Left ventricle myocardium inferior (tissue), 1 donor: ENCODE measurements around the gene WDR45. TPM values are rescaled to one million over a fixed set of nuclear protein-coding genes. Genes with fewer than 3 reads are reported as not detected.

ENCODE experiments used
- DNase-seq: peaks from one replicate; pipeline ENCODE4 v3.0.0-alpha.2; 2020
- H3K27ac ChIP-seq: fragments of 200-600 bp; replicated peaks from 2 replicates; pipeline ENCODE4 v1.8.0; 2021
- H3K27me3 ChIP-seq: fragments of 200-600 bp; 2 replicates; pipeline ENCODE4 v1.8.0; 2021; ENCODE audit warnings: low read depth
- H3K36me3 ChIP-seq: fragments of 200-600 bp; 2 replicates; pipeline ENCODE4 v1.8.0; 2021
- H3K4me1 ChIP-seq: fragments of 200-600 bp; 2 replicates; pipeline ENCODE4 v1.8.0; 2021
- H3K4me3 ChIP-seq: fragments of 200-600 bp; 2 replicates; pipeline ENCODE4 v1.8.0; 2021; ENCODE audit warnings: mild to moderate bottlenecking, moderate library complexity
- H3K9me3 ChIP-seq: fragments of 200-600 bp; replicated peaks from 2 replicates; pipeline ENCODE4 v1.8.0; 2021
- intact Hi-C: fragments of 100-400 bp; cut with micrococcal nuclease; formaldehyde crosslinking; loops from one replicate; pipeline ENCODE4 v1.11.0; 2022
- total RNA-seq: library from RNA; stranded (reverse); fragmentation: NEBNext Ultra II Directional; extraction: Animal tissue kit (Norgen Biotek cat#: 25700); gene quantifications from one replicate; pipeline ENCODE4 v1.2.1, GENCODE V29; 2021
- TF ChIP-seq, protein P1 (sequence below): fragments of 200-600 bp; IDR thresholded peaks from 2 replicates; pipeline ENCODE4 v1.8.0; 2021; ENCODE audit warnings: antibody characterized with exemption, mild to moderate bottlenecking, borderline replicate concordance
- donor health status: DM: no; HTN: yes; CAD: no; lungs with severe emphysema.

WDR45 gene
- total RNA-seq, 1 donor from 2014 or later, result 80.4 TPM

DNA sequence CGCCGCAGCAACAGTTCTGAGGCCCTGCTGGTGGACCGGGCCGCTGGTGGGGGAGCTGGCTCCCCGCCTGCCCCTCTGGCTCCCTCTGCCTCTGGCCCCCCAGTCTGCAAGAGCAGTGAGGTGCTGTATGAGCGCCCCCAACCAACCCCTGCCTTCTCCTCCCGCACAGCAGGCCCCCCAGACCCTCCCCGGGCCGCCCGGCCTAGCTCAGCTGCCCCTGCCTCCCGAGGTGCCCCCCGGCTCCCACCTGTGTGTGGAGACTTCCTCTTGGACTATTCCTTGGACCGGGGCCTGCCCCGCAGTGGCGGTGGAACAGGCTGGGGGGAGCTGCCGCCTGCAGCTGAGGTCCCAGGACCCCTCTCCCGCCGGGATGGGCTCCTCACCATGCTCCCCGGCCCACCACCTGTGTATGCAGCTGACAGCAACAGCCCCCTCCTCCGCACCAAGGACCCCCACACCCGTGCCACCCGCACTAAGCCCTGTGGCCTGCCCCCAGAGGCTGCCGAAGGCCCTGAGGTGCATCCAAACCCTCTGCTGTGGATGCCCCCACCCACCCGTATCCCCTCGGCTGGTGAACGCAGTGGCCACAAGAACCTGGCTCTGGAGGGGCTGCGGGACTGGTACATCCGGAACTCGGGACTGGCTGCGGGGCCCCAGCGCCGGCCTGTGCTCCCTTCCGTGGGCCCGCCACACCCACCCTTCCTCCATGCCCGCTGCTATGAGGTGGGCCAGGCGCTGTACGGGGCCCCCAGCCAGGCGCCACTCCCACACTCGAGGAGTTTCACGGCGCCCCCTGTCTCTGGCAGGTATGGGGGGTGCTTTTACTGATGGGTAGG is 12.2 kb downstream of the WDR45 start:
- H3K36me3 ChIP-seq, result no peaks in the 10 kb centered on the region
- no peak overlapping the region for H3K27ac ChIP-seq
- H3K4me1 ChIP-seq, result peaks cover 5% of the 10 kb centered on the region
- H3K27me3 ChIP-seq, result no peaks in the 10 kb centered on the region
- TF ChIP-seq, protein P1, sequence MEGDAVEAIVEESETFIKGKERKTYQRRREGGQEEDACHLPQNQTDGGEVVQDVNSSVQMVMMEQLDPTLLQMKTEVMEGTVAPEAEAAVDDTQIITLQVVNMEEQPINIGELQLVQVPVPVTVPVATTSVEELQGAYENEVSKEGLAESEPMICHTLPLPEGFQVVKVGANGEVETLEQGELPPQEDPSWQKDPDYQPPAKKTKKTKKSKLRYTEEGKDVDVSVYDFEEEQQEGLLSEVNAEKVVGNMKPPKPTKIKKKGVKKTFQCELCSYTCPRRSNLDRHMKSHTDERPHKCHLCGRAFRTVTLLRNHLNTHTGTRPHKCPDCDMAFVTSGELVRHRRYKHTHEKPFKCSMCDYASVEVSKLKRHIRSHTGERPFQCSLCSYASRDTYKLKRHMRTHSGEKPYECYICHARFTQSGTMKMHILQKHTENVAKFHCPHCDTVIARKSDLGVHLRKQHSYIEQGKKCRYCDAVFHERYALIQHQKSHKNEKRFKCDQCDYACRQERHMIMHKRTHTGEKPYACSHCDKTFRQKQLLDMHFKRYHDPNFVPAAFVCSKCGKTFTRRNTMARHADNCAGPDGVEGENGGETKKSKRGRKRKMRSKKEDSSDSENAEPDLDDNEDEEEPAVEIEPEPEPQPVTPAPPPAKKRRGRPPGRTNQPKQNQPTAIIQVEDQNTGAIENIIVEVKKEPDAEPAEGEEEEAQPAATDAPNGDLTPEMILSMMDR, result no peak
- H3K9me3 ChIP-seq, result no peaks in the 10 kb centered on the region
- intact Hi-C loops, result no loop called here
- no peak for DNase-seq
- no peak overlapping the region for H3K4me3 ChIP-seq

DNA sequence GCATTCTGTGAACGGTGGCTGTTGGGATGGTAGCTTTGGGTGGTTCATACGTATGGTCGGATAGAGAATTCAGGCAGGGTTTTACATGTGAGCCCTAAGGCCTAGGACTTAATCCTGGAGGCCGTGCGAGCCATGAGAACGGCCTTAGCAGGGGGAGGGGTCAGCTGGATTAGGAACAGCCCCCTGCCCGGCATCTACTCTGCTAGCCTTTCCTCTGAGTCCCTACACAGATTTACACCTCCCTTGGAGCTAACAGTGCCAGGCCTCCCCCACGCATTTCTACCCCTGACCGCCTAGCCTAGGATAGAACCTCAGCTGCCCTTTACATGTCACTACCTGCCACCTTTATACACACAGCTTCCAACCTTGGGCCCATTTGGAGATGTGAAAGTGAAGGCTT is 13.0 kb downstream of the WDR45 start:
- H3K27me3 ChIP-seq, result no peaks in the 10 kb centered on the region
- H3K36me3 ChIP-seq, result no peaks in the 10 kb centered on the region
- no peaks in the 10 kb centered on the region for H3K4me1 ChIP-seq
- TF ChIP-seq, protein P1, result no peak
- no peak for DNase-seq
- intact Hi-C loops, result no loop called here
- H3K4me3 ChIP-seq, result no peak overlapping the region
- no peak overlapping the region for H3K27ac ChIP-seq
- H3K9me3 ChIP-seq, result no peaks in the 10 kb centered on the region

DNA sequence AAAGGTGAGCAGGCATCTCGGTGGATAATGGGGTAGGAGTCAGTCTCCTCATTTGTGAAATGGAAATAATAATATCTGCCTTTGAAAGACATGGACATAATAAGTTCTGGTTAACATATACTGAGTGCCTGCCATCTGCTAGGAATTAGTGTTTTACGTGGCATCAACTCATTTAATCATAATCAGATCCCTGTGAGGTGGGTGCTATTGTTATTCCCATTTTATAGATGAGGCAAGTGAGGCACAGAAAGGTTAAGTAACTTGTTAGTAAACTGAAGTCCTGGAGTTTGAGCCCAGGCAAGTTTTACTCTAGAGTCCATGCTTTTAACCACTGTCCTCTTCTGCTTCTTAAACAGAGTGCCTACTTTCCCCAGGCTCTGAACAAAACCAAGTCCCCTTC is 13.4 kb downstream of the WDR45 start:
- H3K27me3 ChIP-seq, result no peaks in the 10 kb centered on the region
- intact Hi-C loops, result no loop called here
- H3K4me1 ChIP-seq, result no peaks in the 10 kb centered on the region
- H3K4me3 ChIP-seq, result no peak overlapping the region
- H3K9me3 ChIP-seq, result no peaks in the 10 kb centered on the region
- no peaks in the 10 kb centered on the region for H3K36me3 ChIP-seq
- DNase-seq, result no peak
- TF ChIP-seq, protein P1, result no peak
- H3K27ac ChIP-seq, result no peak overlapping the region

DNA sequence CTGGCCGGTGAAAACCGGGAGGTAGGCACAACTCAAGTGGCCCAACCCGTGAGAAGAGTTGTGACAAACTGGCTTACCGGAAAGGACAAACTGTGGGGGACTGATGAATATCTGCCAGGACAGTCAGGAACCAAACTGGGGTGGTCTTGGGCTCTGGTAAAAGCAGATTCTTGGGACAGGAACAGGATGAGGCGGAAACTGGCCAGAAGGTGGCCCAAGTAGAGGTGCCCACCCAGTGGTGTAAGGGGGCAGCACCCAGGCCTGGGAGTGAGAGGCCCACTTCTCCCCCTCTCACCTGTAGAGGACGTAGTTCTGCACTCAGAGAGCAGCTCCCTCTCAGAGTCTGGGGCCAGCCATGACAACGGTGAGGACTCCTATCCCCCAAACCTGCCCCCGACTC is 15.0 kb downstream of the WDR45 start:
- DNase-seq, result no peak
- H3K4me1 ChIP-seq, result no peaks in the 10 kb centered on the region
- no peaks in the 10 kb centered on the region for H3K27me3 ChIP-seq
- H3K27ac ChIP-seq, result no peak overlapping the region
- intact Hi-C loops, result no loop called here
- no peak overlapping the region for H3K4me3 ChIP-seq
- TF ChIP-seq, protein P1, result no peak
- no peaks in the 10 kb centered on the region for H3K36me3 ChIP-seq
- no peaks in the 10 kb centered on the region for H3K9me3 ChIP-seq

DNA sequence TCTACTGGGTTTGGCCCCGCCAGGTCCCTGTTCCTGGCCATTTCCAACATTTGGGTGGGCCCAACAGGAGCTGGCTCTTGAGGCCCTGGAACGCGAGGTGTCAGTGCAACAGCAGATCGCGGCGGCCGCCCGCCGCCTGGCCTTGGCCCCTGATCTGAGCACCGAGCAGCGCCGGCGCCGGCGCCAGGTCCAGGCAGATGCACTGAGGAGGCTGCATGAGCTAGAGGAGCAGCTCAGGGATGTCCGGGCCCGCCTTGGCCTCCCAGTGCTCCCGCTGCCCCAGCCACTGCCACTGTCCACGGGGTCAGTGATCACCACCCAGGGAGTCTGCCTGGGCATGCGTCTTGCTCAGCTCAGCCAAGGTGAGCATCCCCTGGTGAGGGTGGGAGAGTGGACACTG is 15.4 kb downstream of the WDR45 start:
- Histone ChIP-seq H3K27ac (no peak overlapping the region), H3K36me3 (no peaks in the 10 kb centered on the region), H3K4me3 (no peak overlapping the region), H3K27me3 (no peaks in the 10 kb centered on the region), H3K4me1 (no peaks in the 10 kb centered on the region), H3K9me3 (no peaks in the 10 kb centered on the region)
- DNase-seq, result no peak
- intact Hi-C loops, result no loop called here
- TF ChIP-seq, protein P1, result no peak
